ENCODE data around the gene MCTP1.

GRCh38 chr5:95141141-95141540, 143.8 kb downstream of the MCTP1 start:
- no peak for TF ChIP-seq CTCF (conservative IDR thresholded peaks at IDR 0.05; ENCODE audit: low read length)
- no peak for TF ChIP-seq EZH2phosphoT487 (IDR thresholded peaks at IDR 0.05; ENCODE audit: borderline replicate concordance)
